EL (cell line): Measurements from ENCODE around the gene ZNF483.
"Not testable (repeated sequence)": the region's sequence is repeated elsewhere in the genome, so short reads cannot be mapped to it uniquely, and the experiment has no call there.

Experiments used
- DNase-seq: peaks from one replicate; pipeline ENCODE4 v3.0.0-alpha.2; 2016

ZNF483 gene

GRCh38 chr9:111615928-111616327, 90.9 kb downstream of the ZNF483 start:
- no peak for DNase-seq

DNA sequence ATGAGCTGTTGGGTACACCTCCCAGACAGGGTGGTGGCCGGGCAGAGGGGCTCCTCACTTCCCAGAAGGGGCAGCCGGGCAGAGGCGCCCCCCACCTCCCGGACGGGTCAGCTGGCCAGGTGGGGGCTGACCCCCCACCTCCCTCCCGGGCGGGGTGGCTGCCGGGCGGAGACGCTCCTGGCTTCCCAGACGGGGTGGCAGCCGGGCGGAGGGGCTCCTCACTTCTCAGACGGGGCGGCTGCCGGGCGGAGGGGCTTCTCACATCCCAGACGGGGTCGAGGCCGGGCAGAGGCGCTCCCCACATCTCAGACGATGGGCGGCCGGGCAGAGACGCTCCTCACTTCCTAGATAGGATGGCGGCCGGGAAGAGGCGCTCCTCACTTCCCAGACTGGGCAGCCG, 92.4 kb downstream of the ZNF483 start:
- DNase-seq: not testable (repeated sequence)

DNA sequence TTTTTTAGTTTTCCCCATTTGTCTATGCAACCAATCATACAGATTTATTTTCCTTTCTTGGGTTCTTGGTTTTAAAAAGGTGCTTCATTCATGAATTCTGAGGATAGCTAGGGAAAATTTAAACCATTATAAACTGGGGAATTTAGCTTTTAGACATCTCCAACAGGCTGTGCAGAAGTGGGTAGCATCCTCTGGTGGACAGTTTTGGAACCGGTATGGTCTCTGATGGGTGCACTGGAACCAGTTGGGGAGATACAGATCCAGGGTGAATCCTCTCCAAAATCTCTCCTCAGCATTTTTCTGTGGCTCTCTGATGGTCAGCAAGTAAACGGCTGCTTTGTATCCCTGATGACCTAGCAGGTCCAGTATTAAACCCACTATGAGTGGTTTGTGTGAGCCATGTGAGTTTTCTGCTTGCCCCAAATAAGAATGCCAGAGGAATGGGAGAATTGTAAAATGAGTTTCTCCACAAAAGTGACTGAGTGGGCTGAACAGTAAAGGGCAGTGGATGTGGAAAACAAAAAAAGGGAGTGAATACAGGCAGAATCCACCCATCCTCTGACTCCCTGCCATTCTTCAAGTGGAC, 97.0 kb downstream of the ZNF483 start:
- DNase-seq: peak; percentile 41

GRCh38 chr9:111622626-111623025, 97.6 kb downstream of the ZNF483 start:
- peak; percentile 89 for DNase-seq
